Fibroblast of skin of scalp (primary cell): ENCODE data around the gene FICD.

Experiments
- DNase-seq: peaks from one replicate; pipeline ENCODE4 v3.0.0-alpha.2; 2013

Gene FICD

DNA sequence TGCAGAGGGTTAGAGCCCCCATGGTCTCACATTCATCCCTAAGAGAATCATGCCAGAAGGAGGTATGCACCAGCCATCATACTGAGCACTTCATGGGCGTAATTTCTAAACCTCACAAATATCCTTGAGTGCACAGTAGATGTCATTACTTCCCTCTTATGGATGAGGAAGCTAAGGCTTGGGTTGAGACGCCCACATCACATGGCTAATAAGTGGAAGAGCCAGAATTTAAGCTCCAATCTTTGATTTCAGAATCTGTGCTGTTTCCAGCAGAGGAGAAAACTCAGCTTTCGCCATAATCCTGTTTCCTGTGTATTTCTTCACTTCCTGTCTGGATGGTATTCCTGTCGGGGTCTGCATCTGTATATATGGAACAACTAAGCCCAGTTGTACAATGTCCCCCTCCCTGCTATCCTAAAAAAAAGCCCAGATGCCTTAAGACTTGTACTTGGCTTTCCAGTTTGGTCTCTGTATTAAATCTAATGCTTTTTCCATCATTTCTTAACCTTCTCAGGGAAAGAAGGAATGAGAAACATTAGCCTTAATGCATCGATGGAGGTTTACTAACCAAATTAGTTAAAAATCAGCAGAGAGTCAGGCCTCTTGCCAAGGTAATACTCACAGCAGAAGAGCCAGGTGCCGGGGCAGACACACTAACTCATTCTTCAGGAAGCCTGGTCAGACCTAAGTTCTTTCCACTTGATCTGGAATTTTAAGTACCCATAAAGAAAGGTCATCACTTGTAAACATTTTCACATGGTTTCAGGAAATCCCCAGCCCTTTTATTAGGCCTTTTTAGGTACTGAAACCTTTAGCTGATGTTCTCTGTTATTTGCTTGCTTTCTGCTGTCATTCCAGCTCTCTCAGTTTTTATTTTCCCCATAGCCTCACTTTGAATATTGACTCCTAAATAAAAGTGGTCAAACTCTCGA, 52.6 kb downstream of the FICD start:
- DNase-seq, result no peak

DNA sequence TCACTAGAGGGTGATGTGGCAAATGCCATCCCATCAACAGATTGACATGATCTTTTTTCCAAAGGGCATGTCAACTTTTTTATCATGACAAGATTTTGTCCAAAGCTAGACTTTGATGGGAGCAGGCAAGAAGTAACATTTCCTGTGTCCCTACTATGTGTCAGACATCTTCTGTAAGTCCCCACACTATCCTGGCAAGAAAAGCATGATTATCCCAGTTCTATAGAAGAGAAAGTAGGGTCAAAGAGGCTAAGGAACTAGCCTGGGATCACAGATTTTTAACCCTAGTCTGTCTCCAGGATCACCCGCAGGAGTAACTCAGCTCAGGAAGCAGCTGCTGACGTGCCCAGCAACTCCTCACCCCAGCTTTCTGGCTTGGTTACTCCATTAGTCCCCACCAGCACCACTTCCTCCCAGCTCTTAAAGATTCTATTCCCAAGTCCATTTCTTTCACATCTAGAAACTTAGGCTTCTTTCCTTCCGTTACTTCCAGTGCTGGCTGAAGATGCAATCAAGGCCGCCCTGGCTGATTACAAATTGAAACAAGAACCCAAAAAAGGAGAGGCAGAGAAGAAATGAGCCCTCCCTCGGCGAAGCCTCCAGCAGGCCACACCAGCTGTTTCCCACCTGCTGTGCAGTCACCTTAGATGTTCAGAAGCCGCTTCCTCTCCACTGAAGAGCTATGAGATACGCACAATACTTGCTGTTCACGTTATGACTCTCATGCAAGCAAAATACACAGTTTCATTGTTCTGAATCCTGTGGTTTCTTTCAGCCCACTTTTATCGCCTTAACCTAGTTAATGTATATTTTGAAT, 53.5 kb downstream of the FICD start:
- DNase-seq, result no peak
